Hepatic stellate cell (primary cell): ENCODE data around the gene TNS3.
"Not testable (repeated sequence)": the region's sequence is repeated elsewhere in the genome, so short reads cannot be mapped to it uniquely, and the experiment has no call there.

Source experiments
- DNase-seq: peaks from one replicate; pipeline ENCODE4 v3.0.0; 2011; ENCODE audit warnings: low spot score

The TNS3 gene

GRCh38 chr7:47602272-47603004, 20.5 kb upstream of the TNS3 start:
- DNase-seq, result no peak

GRCh38 chr7:47601881-47602249, 20.0 kb upstream of the TNS3 start:
- DNase-seq, result no peak

DNA sequence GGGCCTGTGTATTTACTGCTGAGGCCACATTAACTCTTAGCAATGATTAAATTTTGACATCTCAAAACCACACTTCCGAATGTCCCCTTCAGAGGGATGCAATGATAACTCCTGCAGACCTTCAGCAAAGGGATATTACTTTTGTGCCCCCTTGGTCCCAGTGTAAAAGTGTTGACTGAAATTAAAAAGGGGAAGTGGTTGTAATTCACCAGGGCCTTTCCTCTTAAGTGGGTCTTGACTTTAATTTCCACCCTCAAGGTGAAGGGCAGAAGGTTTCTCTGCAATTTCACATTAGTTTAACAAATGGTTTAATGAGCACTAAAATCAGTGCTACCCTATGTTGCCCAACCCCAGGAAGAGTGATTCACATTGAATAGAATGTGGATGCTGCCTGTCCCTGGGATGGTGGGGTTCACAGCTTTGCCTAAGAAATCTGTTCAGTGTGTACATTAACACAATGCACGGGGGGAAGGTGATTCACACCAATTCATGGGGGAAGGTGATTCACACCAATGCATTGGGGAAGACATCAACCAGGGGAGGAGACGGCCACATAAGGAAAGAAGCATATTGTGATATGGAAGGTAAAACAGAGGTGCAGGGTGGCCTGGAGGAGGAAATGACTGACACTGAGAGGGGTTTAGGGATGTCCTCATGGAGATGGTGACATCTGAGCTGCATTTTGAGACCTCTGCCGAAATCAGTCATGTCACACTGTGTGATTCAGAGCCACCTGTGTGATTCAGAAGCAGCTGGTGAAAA, 19.4 kb upstream of the TNS3 start:
- DNase-seq, result peak; percentile 62

GRCh38 chr7:47600199-47601118, 18.5 kb upstream of the TNS3 start:
- peak; percentile 65 for DNase-seq

DNA sequence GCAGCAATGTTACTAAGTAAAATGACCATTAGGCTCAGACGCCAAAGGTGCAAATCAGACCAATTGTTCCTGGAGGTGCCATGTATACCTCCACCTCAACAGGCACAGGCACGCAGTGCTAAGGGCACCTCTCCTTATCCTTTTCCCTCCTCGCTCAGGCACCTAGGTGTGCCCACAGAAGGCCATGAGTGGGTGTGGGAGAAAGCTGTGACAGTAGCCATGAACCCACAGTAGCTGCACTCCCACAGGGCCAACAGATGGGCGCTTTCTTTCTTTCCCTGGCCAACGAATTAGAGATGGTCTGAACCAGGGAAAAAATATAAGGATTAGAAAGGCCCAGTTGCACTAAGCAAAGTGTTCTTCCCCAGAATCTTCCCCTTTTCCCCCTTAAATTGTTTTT, 15.5 kb upstream of the TNS3 start:
- no peak for DNase-seq

DNA sequence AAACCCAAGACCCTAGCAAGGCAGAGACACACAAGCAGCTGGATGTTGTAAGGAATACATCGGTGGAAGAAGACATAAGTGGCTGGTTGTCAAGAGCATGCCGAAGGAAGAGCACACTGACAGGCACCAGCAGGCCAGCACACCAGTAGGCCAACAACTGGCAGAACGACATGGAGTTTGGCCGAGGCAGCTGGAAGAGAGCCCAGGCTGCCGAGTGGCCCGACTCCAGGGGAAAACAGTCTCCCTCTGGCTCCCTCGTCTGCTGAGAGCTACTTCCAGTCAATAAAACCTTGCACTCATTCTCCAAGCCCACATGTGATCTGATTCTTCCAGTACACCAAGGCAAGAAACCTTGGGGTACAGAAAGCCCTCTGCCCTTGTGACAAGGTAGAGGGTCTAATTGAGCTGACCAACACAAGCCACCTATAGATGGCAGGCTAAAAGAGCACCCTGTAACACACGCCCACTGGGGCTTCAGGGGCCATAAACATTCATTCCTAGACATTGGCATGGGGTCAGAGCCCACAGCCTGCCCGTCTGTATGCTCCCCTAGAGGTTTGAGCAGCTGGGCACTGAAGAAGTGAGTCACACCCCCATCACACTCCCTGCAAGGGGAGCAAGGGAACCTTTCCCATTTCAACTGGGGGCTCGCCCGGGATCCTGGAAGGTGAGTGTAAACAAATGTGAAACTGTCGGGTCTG, 14.7 kb upstream of the TNS3 start:
- no peak for DNase-seq

DNA sequence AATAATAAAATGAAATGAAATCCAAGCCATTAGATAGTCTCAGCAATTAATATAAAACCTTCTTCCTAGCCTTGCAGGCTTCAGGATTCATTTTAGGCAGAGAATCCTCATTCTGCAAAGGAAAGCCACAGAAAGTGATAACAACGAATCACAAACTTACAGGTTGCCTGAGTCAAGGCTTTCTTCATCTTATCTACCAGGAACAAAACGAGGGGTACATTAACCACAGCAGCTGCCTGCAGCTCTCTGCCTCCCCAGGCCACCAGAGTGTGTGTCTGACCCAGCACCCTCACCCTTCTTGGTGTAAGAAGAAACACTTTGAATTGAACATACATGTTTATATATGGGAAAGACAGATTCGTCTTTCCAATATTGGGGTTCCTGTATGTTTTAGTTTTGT, 12.5 kb upstream of the TNS3 start:
- DNase-seq, result no peak

DNA sequence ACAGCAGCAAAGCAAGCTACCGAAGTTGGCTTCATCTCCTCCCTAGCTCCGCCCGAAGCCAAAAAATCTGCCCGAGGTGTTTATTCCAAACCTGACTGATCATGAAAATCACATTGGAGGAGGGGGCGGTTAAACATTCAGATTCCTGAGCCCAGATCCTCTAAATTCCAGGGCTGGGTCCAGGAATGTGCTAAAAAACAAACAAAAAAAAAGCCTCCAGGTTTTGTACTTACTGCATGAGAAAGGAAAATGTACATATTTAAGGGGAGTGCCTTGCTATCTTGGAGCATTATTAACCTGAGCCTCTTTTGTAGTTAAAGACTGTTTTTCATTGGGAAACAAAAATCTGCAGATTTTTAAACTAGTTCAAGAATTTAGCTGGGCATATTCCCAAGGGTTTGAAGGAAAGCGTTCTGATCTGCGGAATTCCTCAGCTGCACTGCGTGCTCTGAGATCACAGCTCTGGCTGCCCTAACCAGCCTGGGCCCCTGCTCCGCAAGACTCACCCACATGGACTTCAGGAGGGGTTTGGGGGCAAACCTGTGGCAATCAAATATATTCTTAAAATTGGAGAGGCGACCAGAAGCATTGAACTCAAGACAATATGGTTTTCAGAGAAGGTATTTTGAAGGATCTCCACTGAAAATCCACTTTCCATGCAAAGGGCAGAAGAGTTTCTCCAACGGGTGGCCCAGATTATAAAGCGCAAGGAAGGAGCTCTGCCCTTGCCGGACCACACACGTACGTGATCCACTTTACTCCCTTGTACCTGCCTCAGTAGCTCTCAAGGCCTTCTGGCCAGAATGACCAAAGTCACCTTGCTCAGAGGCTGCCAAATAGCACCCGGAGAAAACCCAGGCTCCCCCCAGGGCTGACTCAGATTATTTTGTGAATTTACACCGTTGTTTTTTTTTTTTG, 10.0 kb upstream of the TNS3 start:
- DNase-seq, result no peak

- DNase-seq, result no peak
Observed at GRCh38 chr7:47591089-47591654, 9.3 kb upstream of the TNS3 start.

DNA sequence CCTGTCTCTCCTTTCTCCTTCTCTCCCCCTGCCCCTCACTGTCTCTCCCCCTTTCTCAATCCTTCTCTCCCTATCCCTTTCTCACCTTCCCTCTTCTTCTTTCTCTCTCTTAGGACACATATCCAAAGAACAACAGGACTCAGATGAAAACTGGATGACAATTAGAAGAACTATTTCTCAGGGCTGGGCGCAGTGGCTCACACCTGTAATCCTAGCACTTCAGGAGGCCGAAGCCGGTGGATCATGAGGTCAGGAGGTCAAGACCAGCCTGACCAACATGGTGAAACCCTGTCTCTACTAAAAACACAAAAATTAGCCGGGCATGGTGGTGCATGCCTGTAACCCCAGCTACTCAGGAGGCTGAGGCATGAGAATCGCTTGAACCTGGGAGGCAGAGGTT, 8.3 kb upstream of the TNS3 start:
- not testable (repeated sequence) for DNase-seq

- no peak for DNase-seq
Observed at GRCh38 chr7:47588704-47589225, 6.9 kb upstream of the TNS3 start.

GRCh38 chr7:47587976-47588375, 6.1 kb upstream of the TNS3 start:
- DNase-seq, result no peak

DNA sequence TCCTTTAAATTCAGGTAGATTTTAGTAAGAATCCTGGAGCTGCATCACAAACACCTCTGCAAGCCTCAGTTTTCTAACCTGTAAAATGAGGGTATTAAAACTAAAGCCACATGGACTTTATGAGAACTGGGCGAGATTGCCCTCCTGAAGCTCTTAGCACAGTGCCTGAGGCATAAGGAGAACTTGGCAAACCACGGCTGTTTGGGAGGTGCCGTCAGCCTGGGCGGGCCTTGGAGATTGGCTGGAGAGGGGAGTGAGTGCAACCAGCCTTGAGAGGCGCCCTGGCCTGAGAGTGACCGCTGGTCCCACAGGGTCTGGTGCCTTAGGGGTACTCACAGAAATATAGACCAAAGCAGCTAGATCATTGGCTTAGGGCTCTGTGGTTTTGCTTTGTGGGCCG, 5.4 kb upstream of the TNS3 start:
- DNase-seq, result no peak

GRCh38 chr7:47586925-47587324, 5.0 kb upstream of the TNS3 start:
- DNase-seq, result no peak

DNA sequence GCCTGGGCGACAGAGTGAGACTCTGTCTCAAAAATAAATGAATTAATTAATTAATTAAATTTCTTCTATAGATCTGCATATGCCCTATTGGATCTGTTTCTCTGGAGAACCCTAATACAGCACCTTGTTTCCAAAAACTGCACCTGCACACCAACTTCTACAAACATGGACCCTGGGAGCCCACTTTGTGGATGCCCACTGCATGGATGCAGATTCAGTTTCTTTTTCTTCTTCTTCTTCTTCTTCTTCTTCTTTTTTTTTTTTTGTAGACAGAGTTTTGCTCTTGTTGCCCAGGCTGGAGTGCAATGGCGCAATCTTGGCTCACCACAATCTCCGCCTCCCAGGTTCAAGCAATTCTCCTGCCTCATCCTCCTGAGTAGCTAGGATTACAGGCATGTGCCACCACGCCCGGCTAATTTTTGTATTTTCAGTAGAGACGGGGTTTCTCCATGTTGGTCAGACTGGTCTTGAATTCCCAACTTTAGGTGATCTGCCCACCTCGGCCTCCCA, 4.3 kb upstream of the TNS3 start:
- not testable (repeated sequence) for DNase-seq

- DNase-seq, result no peak
Observed at GRCh38 chr7:47584536-47584895, 2.6 kb upstream of the TNS3 start.

- no peak for DNase-seq
Observed at GRCh38 chr7:47583739-47584535, 2.0 kb upstream of the TNS3 start.

- no peak for DNase-seq
Observed at GRCh38 chr7:47582764-47583738, 1.1 kb upstream of the TNS3 start.
